ENCODE measurements around the gene ARFGAP3. TPM values are rescaled to one million over a fixed set of nuclear protein-coding genes. Genes with fewer than 3 reads are reported as not detected.
"Not testable (repeated sequence)": the region's sequence is repeated elsewhere in the genome, so short reads cannot be mapped to it uniquely, and the experiment has no call there.

Gene ARFGAP3
- total RNA-seq, 1 experiment from 2014 or later, result 27.0 TPM

DNA sequence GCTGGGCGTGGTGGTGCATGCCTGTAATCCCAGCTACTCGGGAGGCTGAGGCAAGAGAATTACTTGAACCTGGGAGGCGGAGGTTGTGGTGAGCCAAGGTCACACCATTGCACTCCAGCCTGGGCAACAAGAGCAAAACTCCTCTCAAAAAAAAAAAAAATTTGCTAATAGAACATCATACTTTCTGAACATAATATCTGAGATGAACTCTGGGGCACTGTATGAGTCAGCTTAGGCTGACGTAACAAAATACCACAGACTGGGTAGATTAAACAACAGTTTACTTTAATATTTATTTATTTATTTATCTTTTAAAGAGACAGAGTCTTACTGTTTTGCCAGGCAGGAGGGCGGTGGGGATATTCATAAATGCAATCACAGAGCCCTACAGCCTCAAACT is 101.5 kb downstream of the ARFGAP3 start:
- H3K27ac ChIP-seq (ENCODE audit: low read length); in situ Hi-C loops (cut with HindIII; ENCODE audit: low pct_unique_long_range_greater_than_20kb, low sequenced_read_pairs); H3K9me3 ChIP-seq (ENCODE audit: control insufficient read depth, insufficient read depth, low read depth, low read length); H3K27me3 ChIP-seq (ENCODE audit: control insufficient read depth, insufficient read depth, low read length); BruUV-seq (replicated peaks); H3K4me3 ChIP-seq (ENCODE audit: low read depth in 2 of 2, low read length in 2 of 2); DNase-seq (ENCODE audit: low read depth, low spot score); intact Hi-C loops (cut with micrococcal nuclease; ENCODE audit: unreplicated experiment); H3K4me1 ChIP-seq (ENCODE audit: control insufficient read depth, insufficient read depth, low read length); H3K36me3 ChIP-seq (ENCODE audit: control insufficient read depth, insufficient read depth, low read length); CTCF ChIA-PET: not testable (repeated sequence)
- 0 out of 2 replicates have a peak, but pooled peaks have one; percentile 54 for ATAC-seq
- POLR2A ChIA-PET, result interaction anchor here (0.7 kb wide), 1 partner anchor 132 kb away, joined by 5 read pairs; no protein-coding TSS in a partner anchor

DNA sequence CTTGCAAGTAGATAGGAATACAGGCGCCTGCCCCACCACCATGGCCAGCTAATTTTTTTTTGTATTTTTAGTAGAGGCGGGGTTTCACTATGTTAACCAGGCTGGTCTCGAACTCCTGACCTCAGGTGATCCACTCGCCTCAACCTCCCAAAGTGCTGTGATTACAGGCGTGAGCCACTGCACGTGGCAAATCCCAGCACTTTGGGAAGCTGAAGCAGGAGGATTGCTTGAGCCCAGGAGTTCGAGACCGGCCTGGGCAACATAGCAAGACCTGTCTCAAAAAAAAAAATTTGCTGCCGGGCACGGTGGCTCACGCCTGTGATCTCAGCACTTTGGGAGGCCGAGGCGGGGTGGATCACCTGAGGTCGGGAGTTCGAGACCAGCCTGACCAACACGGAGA is 102.0 kb downstream of the ARFGAP3 start:
- ATAC-seq; intact Hi-C loops (cut with micrococcal nuclease; ENCODE audit: unreplicated experiment); H3K9me3 ChIP-seq (ENCODE audit: control insufficient read depth, insufficient read depth, low read depth, low read length); H3K27me3 ChIP-seq (ENCODE audit: control insufficient read depth, insufficient read depth, low read length); in situ Hi-C loops (cut with HindIII; ENCODE audit: low pct_unique_long_range_greater_than_20kb, low sequenced_read_pairs); H3K27ac ChIP-seq (ENCODE audit: low read length); BruUV-seq (replicated peaks); DNase-seq (ENCODE audit: low read depth, low spot score); H3K4me1 ChIP-seq (ENCODE audit: control insufficient read depth, insufficient read depth, low read length); H3K36me3 ChIP-seq (ENCODE audit: control insufficient read depth, insufficient read depth, low read length); H3K4me3 ChIP-seq (ENCODE audit: low read depth in 2 of 2, low read length in 2 of 2): not testable (repeated sequence)
- ChIA-PET POLR2A (interaction anchor here (0.7 kb wide), 1 partner anchor 132 kb away, joined by 5 read pairs; no protein-coding TSS in a partner anchor), CTCF (interaction anchor here (0.6 kb wide), 1 partner anchor 87 kb away, joined by 3 read pairs; no protein-coding TSS in a partner anchor)

DNA sequence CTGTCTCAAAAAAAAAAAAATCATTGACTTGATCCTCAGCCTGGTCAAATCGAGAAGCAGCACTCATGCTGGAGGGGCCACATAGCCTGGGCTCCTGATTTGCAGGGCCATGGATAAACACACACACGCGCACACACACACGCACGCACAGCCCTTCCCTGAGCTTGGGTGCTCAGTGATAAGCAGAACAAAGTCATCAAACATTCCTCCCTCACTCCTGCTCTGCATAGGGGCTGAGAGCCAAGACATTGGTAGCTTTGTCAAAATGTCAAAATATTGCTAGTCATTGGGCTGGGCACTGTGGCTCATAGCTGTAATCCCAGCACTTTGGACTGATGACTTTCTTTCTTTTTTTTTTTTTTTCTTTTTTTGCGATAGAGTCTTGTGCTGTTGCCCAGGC is 102.4 kb downstream of the ARFGAP3 start:
- H3K4me3 ChIP-seq (ENCODE audit: low read depth in 2 of 2, low read length in 2 of 2), result no peak overlapping the region
- no peak overlapping the region for H3K27ac ChIP-seq (ENCODE audit: low read length)
- no peaks in the 10 kb centered on the region for H3K9me3 ChIP-seq (ENCODE audit: control insufficient read depth, insufficient read depth, low read depth, low read length)
- DNase-seq (ENCODE audit: low read depth, low spot score), result no peak
- H3K27me3 ChIP-seq (ENCODE audit: control insufficient read depth, insufficient read depth, low read length), result no peaks in the 10 kb centered on the region
- POLR2A ChIA-PET, result no interaction called here
- ATAC-seq, result peak; percentile 62
- in situ Hi-C loops (cut with HindIII; ENCODE audit: low pct_unique_long_range_greater_than_20kb, low sequenced_read_pairs) (no loop called here), intact Hi-C loops (cut with micrococcal nuclease; ENCODE audit: unreplicated experiment) (no loop called here)
- TF ChIP-seq SIN3A (IDR thresholded peaks at IDR 0.05; ENCODE audit: borderline replicate concordance, insufficient read depth, low read depth, low read length) (no peak), POLR2AphosphoS5 (IDR thresholded peaks at IDR 0.05; ENCODE audit: low read depth, low read length) (no peak), TCF7L2 (IDR thresholded peaks at IDR 0.05; ENCODE audit: low read depth, low read length) (no peak)
- TF ChIP-seq, protein P1, sequence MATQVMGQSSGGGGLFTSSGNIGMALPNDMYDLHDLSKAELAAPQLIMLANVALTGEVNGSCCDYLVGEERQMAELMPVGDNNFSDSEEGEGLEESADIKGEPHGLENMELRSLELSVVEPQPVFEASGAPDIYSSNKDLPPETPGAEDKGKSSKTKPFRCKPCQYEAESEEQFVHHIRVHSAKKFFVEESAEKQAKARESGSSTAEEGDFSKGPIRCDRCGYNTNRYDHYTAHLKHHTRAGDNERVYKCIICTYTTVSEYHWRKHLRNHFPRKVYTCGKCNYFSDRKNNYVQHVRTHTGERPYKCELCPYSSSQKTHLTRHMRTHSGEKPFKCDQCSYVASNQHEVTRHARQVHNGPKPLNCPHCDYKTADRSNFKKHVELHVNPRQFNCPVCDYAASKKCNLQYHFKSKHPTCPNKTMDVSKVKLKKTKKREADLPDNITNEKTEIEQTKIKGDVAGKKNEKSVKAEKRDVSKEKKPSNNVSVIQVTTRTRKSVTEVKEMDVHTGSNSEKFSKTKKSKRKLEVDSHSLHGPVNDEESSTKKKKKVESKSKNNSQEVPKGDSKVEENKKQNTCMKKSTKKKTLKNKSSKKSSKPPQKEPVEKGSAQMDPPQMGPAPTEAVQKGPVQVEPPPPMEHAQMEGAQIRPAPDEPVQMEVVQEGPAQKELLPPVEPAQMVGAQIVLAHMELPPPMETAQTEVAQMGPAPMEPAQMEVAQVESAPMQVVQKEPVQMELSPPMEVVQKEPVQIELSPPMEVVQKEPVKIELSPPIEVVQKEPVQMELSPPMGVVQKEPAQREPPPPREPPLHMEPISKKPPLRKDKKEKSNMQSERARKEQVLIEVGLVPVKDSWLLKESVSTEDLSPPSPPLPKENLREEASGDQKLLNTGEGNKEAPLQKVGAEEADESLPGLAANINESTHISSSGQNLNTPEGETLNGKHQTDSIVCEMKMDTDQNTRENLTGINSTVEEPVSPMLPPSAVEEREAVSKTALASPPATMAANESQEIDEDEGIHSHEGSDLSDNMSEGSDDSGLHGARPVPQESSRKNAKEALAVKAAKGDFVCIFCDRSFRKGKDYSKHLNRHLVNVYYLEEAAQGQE (IDR thresholded peaks at IDR 0.05; ENCODE audit: insufficient read depth in 1 of 2, low read depth in 2 of 2, low read length in 1 of 2), result no peak
- TF ChIP-seq, protein P2, sequence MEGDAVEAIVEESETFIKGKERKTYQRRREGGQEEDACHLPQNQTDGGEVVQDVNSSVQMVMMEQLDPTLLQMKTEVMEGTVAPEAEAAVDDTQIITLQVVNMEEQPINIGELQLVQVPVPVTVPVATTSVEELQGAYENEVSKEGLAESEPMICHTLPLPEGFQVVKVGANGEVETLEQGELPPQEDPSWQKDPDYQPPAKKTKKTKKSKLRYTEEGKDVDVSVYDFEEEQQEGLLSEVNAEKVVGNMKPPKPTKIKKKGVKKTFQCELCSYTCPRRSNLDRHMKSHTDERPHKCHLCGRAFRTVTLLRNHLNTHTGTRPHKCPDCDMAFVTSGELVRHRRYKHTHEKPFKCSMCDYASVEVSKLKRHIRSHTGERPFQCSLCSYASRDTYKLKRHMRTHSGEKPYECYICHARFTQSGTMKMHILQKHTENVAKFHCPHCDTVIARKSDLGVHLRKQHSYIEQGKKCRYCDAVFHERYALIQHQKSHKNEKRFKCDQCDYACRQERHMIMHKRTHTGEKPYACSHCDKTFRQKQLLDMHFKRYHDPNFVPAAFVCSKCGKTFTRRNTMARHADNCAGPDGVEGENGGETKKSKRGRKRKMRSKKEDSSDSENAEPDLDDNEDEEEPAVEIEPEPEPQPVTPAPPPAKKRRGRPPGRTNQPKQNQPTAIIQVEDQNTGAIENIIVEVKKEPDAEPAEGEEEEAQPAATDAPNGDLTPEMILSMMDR (IDR thresholded peaks at IDR 0.05), result no peak
- BruUV-seq (replicated peaks), result no TSS peak
- no peaks in the 10 kb centered on the region for H3K36me3 ChIP-seq (ENCODE audit: control insufficient read depth, insufficient read depth, low read length)
- peaks cover 3% of the 10 kb centered on the region for H3K4me1 ChIP-seq (ENCODE audit: control insufficient read depth, insufficient read depth, low read length)
- CTCF ChIA-PET, result interaction anchor here (0.6 kb wide), 1 partner anchor 86 kb away, joined by 3 read pairs; no protein-coding TSS in a partner anchor
